ENCODE results near the gene MAPK4.
"Not testable (repeated sequence)": the region's sequence is repeated elsewhere in the genome, so short reads cannot be mapped to it uniquely, and the experiment has no call there.

MAPK4 gene

GRCh38 chr18:50609171-50609570 is 49.3 kb downstream of the MAPK4 start:
- 94% methylated on average over 26 of the region's 26 CpGs for WGBS
- H3K9me3 ChIP-seq (ENCODE audit: insufficient read depth, low read depth, low read length); H3K9ac ChIP-seq (ENCODE audit: low read depth, low read length); H3K36me3 ChIP-seq (ENCODE audit: insufficient read depth, low read length); H3K27me3 ChIP-seq (ENCODE audit: insufficient read depth, low read length); H3K4me3 ChIP-seq (ENCODE audit: low read length); H3K27ac ChIP-seq (ENCODE audit: low read depth, low read length); H3K4me1 ChIP-seq (ENCODE audit: insufficient read depth, low read length): not testable (repeated sequence)

- no peak overlapping the region for H3K4me3 ChIP-seq (ENCODE audit: low read length)
- no peaks in the 10 kb centered on the region for H3K36me3 ChIP-seq (ENCODE audit: insufficient read depth, low read length)
- 92% methylated on average over 4 of the region's 4 CpGs for WGBS
- no peak overlapping the region for H3K9ac ChIP-seq (ENCODE audit: low read depth, low read length)
- H3K27me3 ChIP-seq (ENCODE audit: insufficient read depth, low read length) = no peaks in the 10 kb centered on the region
- H3K4me1 ChIP-seq (ENCODE audit: insufficient read depth, low read length) = no peaks in the 10 kb centered on the region
- no peak overlapping the region for H3K27ac ChIP-seq (ENCODE audit: low read depth, low read length)
- peaks cover 10% of the 10 kb centered on the region for H3K9me3 ChIP-seq (ENCODE audit: insufficient read depth, low read depth, low read length)
Observed at GRCh38 chr18:50610349-50610748, 50.5 kb downstream of the MAPK4 start.

GRCh38 chr18:50611529-50611941 is 51.6 kb downstream of the MAPK4 start:
- H3K4me1 ChIP-seq (ENCODE audit: insufficient read depth, low read length) = no peaks in the 10 kb centered on the region
- no peak overlapping the region for H3K9ac ChIP-seq (ENCODE audit: low read depth, low read length)
- H3K36me3 ChIP-seq (ENCODE audit: insufficient read depth, low read length) = no peaks in the 10 kb centered on the region
- H3K9me3 ChIP-seq (ENCODE audit: insufficient read depth, low read depth, low read length) = peaks cover 10% of the 10 kb centered on the region
- H3K4me3 ChIP-seq (ENCODE audit: low read length) = no peak overlapping the region
- H3K27me3 ChIP-seq (ENCODE audit: insufficient read depth, low read length) = no peaks in the 10 kb centered on the region
- 83% methylated on average over 5 of the region's 5 CpGs for WGBS
- H3K27ac ChIP-seq (ENCODE audit: low read depth, low read length) = no peak overlapping the region

GRCh38 chr18:50614838-50615237 is 55.0 kb downstream of the MAPK4 start:
- Histone ChIP-seq H3K4me3 (ENCODE audit: low read length) (no peak overlapping the region), H3K27ac (ENCODE audit: low read depth, low read length) (no peak overlapping the region), H3K9me3 (ENCODE audit: insufficient read depth, low read depth, low read length) (peaks cover 6% of the 10 kb centered on the region; the same call in 1 of the 2 replicates), H3K27me3 (ENCODE audit: insufficient read depth, low read length) (no peaks in the 10 kb centered on the region), H3K36me3 (ENCODE audit: insufficient read depth, low read length) (no peaks in the 10 kb centered on the region), H3K4me1 (ENCODE audit: insufficient read depth, low read length) (no peaks in the 10 kb centered on the region), H3K9ac (ENCODE audit: low read depth, low read length) (no peak overlapping the region)
- WGBS = 91% methylated on average over 5 of the region's 5 CpGs

GRCh38 chr18:50616484-50617048 is 56.7 kb downstream of the MAPK4 start:
- H3K4me1 ChIP-seq (ENCODE audit: insufficient read depth, low read length) = no peaks in the 10 kb centered on the region
- H3K4me3 ChIP-seq (ENCODE audit: low read length) = no peak overlapping the region
- peaks cover 6% of the 10 kb centered on the region; the same call in 1 of the 2 replicates for H3K9me3 ChIP-seq (ENCODE audit: insufficient read depth, low read depth, low read length)
- no peak overlapping the region for H3K9ac ChIP-seq (ENCODE audit: low read depth, low read length)
- 91% methylated on average over 5 of the region's 5 CpGs for WGBS
- no peaks in the 10 kb centered on the region for H3K27me3 ChIP-seq (ENCODE audit: insufficient read depth, low read length)
- H3K36me3 ChIP-seq (ENCODE audit: insufficient read depth, low read length) = no peaks in the 10 kb centered on the region
- no peak overlapping the region for H3K27ac ChIP-seq (ENCODE audit: low read depth, low read length)

- 94% methylated on average over 4 of the region's 4 CpGs for WGBS
Observed at GRCh38 chr18:50619861-50620275, 60.0 kb downstream of the MAPK4 start.

GRCh38 chr18:50620319-50620718 is 60.4 kb downstream of the MAPK4 start:
- H3K27me3 ChIP-seq (ENCODE audit: insufficient read depth, low read length) = no peaks in the 10 kb centered on the region
- H3K9ac ChIP-seq (ENCODE audit: low read depth, low read length) = no peak overlapping the region
- H3K4me3 ChIP-seq (ENCODE audit: low read length) = no peak overlapping the region
- H3K36me3 ChIP-seq (ENCODE audit: insufficient read depth, low read length) = no peaks in the 10 kb centered on the region
- no peaks in the 10 kb centered on the region for H3K9me3 ChIP-seq (ENCODE audit: insufficient read depth, low read depth, low read length)
- 96% methylated on average over 2 of the region's 2 CpGs for WGBS
- H3K27ac ChIP-seq (ENCODE audit: low read depth, low read length) = no peak overlapping the region
- no peaks in the 10 kb centered on the region for H3K4me1 ChIP-seq (ENCODE audit: insufficient read depth, low read length)

More at GRCh38 chr18:50619861-50620275, 60.0 kb downstream of the MAPK4 start:
- Histone ChIP-seq H3K36me3 (ENCODE audit: insufficient read depth, low read length) (no peaks in the 10 kb centered on the region), H3K4me1 (ENCODE audit: insufficient read depth, low read length) (no peaks in the 10 kb centered on the region), H3K27ac (ENCODE audit: low read depth, low read length) (no peak overlapping the region), H3K9me3 (ENCODE audit: insufficient read depth, low read depth, low read length) (no peaks in the 10 kb centered on the region), H3K27me3 (ENCODE audit: insufficient read depth, low read length) (no peaks in the 10 kb centered on the region), H3K9ac (ENCODE audit: low read depth, low read length) (no peak overlapping the region), H3K4me3 (ENCODE audit: low read length) (no peak overlapping the region)

- Histone ChIP-seq H3K27ac (ENCODE audit: low read depth, low read length) (no peak overlapping the region), H3K9ac (ENCODE audit: low read depth, low read length) (no peak overlapping the region), H3K4me1 (ENCODE audit: insufficient read depth, low read length) (no peaks in the 10 kb centered on the region), H3K27me3 (ENCODE audit: insufficient read depth, low read length) (no peaks in the 10 kb centered on the region), H3K4me3 (ENCODE audit: low read length) (no peak overlapping the region), H3K36me3 (ENCODE audit: insufficient read depth, low read length) (no peaks in the 10 kb centered on the region), H3K9me3 (ENCODE audit: insufficient read depth, low read depth, low read length) (no peaks in the 10 kb centered on the region)
- WGBS = 94% methylated on average over 2 of the region's 2 CpGs
Observed at GRCh38 chr18:50621366-50621765, 61.5 kb downstream of the MAPK4 start.

- H3K4me1 ChIP-seq (ENCODE audit: insufficient read depth, low read length) = no peaks in the 10 kb centered on the region
- no peaks in the 10 kb centered on the region for H3K27me3 ChIP-seq (ENCODE audit: insufficient read depth, low read length)
- no peak overlapping the region for H3K4me3 ChIP-seq (ENCODE audit: low read length)
- H3K9me3 ChIP-seq (ENCODE audit: insufficient read depth, low read depth, low read length) = no peaks in the 10 kb centered on the region
- no peak overlapping the region for H3K9ac ChIP-seq (ENCODE audit: low read depth, low read length)
- WGBS = 92% methylated on average over 3 of the region's 3 CpGs
- H3K27ac ChIP-seq (ENCODE audit: low read depth, low read length) = no peak overlapping the region
- H3K36me3 ChIP-seq (ENCODE audit: insufficient read depth, low read length) = no peaks in the 10 kb centered on the region
Observed at GRCh38 chr18:50622320-50622719, 62.4 kb downstream of the MAPK4 start.

GRCh38 chr18:50622865-50623393 is 63.0 kb downstream of the MAPK4 start:
- Histone ChIP-seq H3K9ac (ENCODE audit: low read depth, low read length) (no peak overlapping the region), H3K27ac (ENCODE audit: low read depth, low read length) (no peak overlapping the region), H3K4me1 (ENCODE audit: insufficient read depth, low read length) (no peaks in the 10 kb centered on the region), H3K4me3 (ENCODE audit: low read length) (no peak overlapping the region), H3K27me3 (ENCODE audit: insufficient read depth, low read length) (no peaks in the 10 kb centered on the region), H3K9me3 (ENCODE audit: insufficient read depth, low read depth, low read length) (no peaks in the 10 kb centered on the region), H3K36me3 (ENCODE audit: insufficient read depth, low read length) (no peaks in the 10 kb centered on the region)
- 63% methylated on average over 7 of the region's 7 CpGs for WGBS

- 88% methylated on average over 4 of the region's 4 CpGs for WGBS
Observed at GRCh38 chr18:50623694-50624352, 63.9 kb downstream of the MAPK4 start.

More at GRCh38 chr18:50623694-50624352, 63.9 kb downstream of the MAPK4 start:
- no peak overlapping the region for H3K27ac ChIP-seq (ENCODE audit: low read depth, low read length)
- H3K4me1 ChIP-seq (ENCODE audit: insufficient read depth, low read length) = no peaks in the 10 kb centered on the region
- H3K9ac ChIP-seq (ENCODE audit: low read depth, low read length) = no peak overlapping the region
- H3K4me3 ChIP-seq (ENCODE audit: low read length) = no peak overlapping the region
- no peaks in the 10 kb centered on the region for H3K27me3 ChIP-seq (ENCODE audit: insufficient read depth, low read length)
- no peaks in the 10 kb centered on the region for H3K9me3 ChIP-seq (ENCODE audit: insufficient read depth, low read depth, low read length)
- H3K36me3 ChIP-seq (ENCODE audit: insufficient read depth, low read length) = no peaks in the 10 kb centered on the region

Data from HUES64 (cell line).